ENCODE results near the gene ZNF407.

The ZNF407 gene

GRCh38 chr18:74898965-74899364, 301.3 kb downstream of the ZNF407 start:
- Histone ChIP-seq H3K4me2 (ENCODE audit: low read depth, low read length) (no peak overlapping the region), H3K9ac (ENCODE audit: low read length) (no peak overlapping the region), H3F3A (ENCODE audit: insufficient read depth, low read length) (no peaks in the 10 kb centered on the region), H3K36me3 (replicated peaks; ENCODE audit: insufficient read depth, low read length) (no peaks in the 10 kb centered on the region), H3K4me1 (ENCODE audit: low read length) (no peaks in the 10 kb centered on the region), H3K9me2 (replicated peaks; ENCODE audit: insufficient read depth, low read length) (no peaks in the 10 kb centered on the region), H3K9me3 (replicated peaks; ENCODE audit: insufficient read depth, low read length) (no peaks in the 10 kb centered on the region), H3K27me3 (replicated peaks; ENCODE audit: insufficient read depth, low read length) (no peaks in the 10 kb centered on the region), H3K4me3 (ENCODE audit: low read length) (no peak overlapping the region), H4K20me1 (ENCODE audit: insufficient read depth, low read length) (no peaks in the 10 kb centered on the region), H3K27ac (ENCODE audit: low read length) (no peak overlapping the region), H2AFZ (ENCODE audit: low read length) (no peak overlapping the region), H3K79me2 (ENCODE audit: low read length) (no peaks in the 10 kb centered on the region)
- TF ChIP-seq EZH2 (optimal IDR thresholded peaks at IDR 0.05; ENCODE audit: low read depth, low read length) (no peak), EZH2phosphoT487 (IDR thresholded peaks at IDR 0.05; ENCODE audit: low read length) (no peak), CTCF (IDR thresholded peaks at IDR 0.05; ENCODE audit: low read length) (no peak)
- DNase-seq: no peak

- Histone ChIP-seq H4K20me1 (ENCODE audit: insufficient read depth, low read length) (no peaks in the 10 kb centered on the region), H3K4me3 (ENCODE audit: low read length) (no peak overlapping the region), H3F3A (ENCODE audit: insufficient read depth, low read length) (no peaks in the 10 kb centered on the region), H3K36me3 (replicated peaks; ENCODE audit: insufficient read depth, low read length) (no peaks in the 10 kb centered on the region), H2AFZ (ENCODE audit: low read length) (no peak overlapping the region), H3K9me2 (replicated peaks; ENCODE audit: insufficient read depth, low read length) (no peaks in the 10 kb centered on the region), H3K9ac (ENCODE audit: low read length) (no peak overlapping the region), H3K27ac (ENCODE audit: low read length) (no peak overlapping the region), H3K79me2 (ENCODE audit: low read length) (no peaks in the 10 kb centered on the region), H3K4me2 (ENCODE audit: low read depth, low read length) (no peak overlapping the region), H3K4me1 (ENCODE audit: low read length) (no peaks in the 10 kb centered on the region), H3K27me3 (replicated peaks; ENCODE audit: insufficient read depth, low read length) (no peaks in the 10 kb centered on the region), H3K9me3 (replicated peaks; ENCODE audit: insufficient read depth, low read length) (no peaks in the 10 kb centered on the region)
- no peak for TF ChIP-seq EZH2phosphoT487 (IDR thresholded peaks at IDR 0.05; ENCODE audit: low read length)
- TF ChIP-seq CTCF (IDR thresholded peaks at IDR 0.05; ENCODE audit: low read length): no peak
- no peak for TF ChIP-seq EZH2 (optimal IDR thresholded peaks at IDR 0.05; ENCODE audit: low read depth, low read length)
- no peak for DNase-seq
Measured at GRCh38 chr18:74899554-74899953, 301.9 kb downstream of the ZNF407 start.

- no peaks in the 10 kb centered on the region for H3F3A ChIP-seq (ENCODE audit: insufficient read depth, low read length)
- no peak overlapping the region for H2AFZ ChIP-seq (ENCODE audit: low read length)
- no peaks in the 10 kb centered on the region for H3K4me1 ChIP-seq (ENCODE audit: low read length)
- no peaks in the 10 kb centered on the region for H3K9me3 ChIP-seq (replicated peaks; ENCODE audit: insufficient read depth, low read length)
- H3K4me2 ChIP-seq (ENCODE audit: low read depth, low read length): no peak overlapping the region
- DNase-seq: no peak
- H3K79me2 ChIP-seq (ENCODE audit: low read length): no peaks in the 10 kb centered on the region
- no peak overlapping the region for H3K4me3 ChIP-seq (ENCODE audit: low read length)
- TF ChIP-seq EZH2phosphoT487 (IDR thresholded peaks at IDR 0.05; ENCODE audit: low read length) (no peak), EZH2 (optimal IDR thresholded peaks at IDR 0.05; ENCODE audit: low read depth, low read length) (no peak), CTCF (IDR thresholded peaks at IDR 0.05; ENCODE audit: low read length) (no peak)
- no peaks in the 10 kb centered on the region for H3K36me3 ChIP-seq (replicated peaks; ENCODE audit: insufficient read depth, low read length)
- no peaks in the 10 kb centered on the region for H3K27me3 ChIP-seq (replicated peaks; ENCODE audit: insufficient read depth, low read length)
- no peak overlapping the region for H3K9ac ChIP-seq (ENCODE audit: low read length)
- H4K20me1 ChIP-seq (ENCODE audit: insufficient read depth, low read length): no peaks in the 10 kb centered on the region
- H3K9me2 ChIP-seq (replicated peaks; ENCODE audit: insufficient read depth, low read length): no peaks in the 10 kb centered on the region
- H3K27ac ChIP-seq (ENCODE audit: low read length): no peak overlapping the region
Measured at GRCh38 chr18:74901362-74902146, 303.9 kb downstream of the ZNF407 start.

Data from MM.1S (cell line).